GM21390 (cell line): ENCODE data around the gene DSG4.
"Not testable (repeated sequence)": the region's sequence is repeated elsewhere in the genome, so short reads cannot be mapped to it uniquely, and the experiment has no call there.

Source experiments
- ATAC-seq: cut with Tn5 transposase; IDR thresholded peaks from one replicate; pipeline ENCODE4 v1.9.1; 2021; ENCODE audit not compliant: unreplicated experiment

The DSG4 gene

GRCh38 chr18:31376477-31376876 lies at the start of gene DSG4:
Gene DSG4, plus strand, starts transcription at chr18:31376777. Its CDS starts 135 bp downstream, at chr18:31376912.
- no peak for ATAC-seq

GRCh38 chr18:31329787-31330438 lies 46.7 kb upstream of the DSG4 start:
- ATAC-seq = no peak

GRCh38 chr18:31343454-31343853 lies 33.1 kb upstream of the DSG4 start:
- no peak for ATAC-seq

GRCh38 chr18:31353336-31353735 lies 23.2 kb upstream of the DSG4 start:
- not testable (repeated sequence) for ATAC-seq

- ATAC-seq = no peak
Observed at GRCh38 chr18:31354990-31355389, 21.6 kb upstream of the DSG4 start.

GRCh38 chr18:31356025-31356424 lies 20.6 kb upstream of the DSG4 start:
- no peak for ATAC-seq

- no peak for ATAC-seq
Observed at GRCh38 chr18:31364190-31364589, 12.4 kb upstream of the DSG4 start.

GRCh38 chr18:31369478-31369877 lies 7.1 kb upstream of the DSG4 start:
- no peak for ATAC-seq

GRCh38 chr18:31371989-31372388 lies 4.6 kb upstream of the DSG4 start:
- ATAC-seq = no peak

- ATAC-seq = no peak
Observed at GRCh38 chr18:31373641-31374040, 2.9 kb upstream of the DSG4 start.

- ATAC-seq = no peak
Observed at GRCh38 chr18:31380912-31381311, 4.3 kb downstream of the DSG4 start.

GRCh38 chr18:31382107-31382506 lies 5.5 kb downstream of the DSG4 start:
- ATAC-seq = no peak

GRCh38 chr18:31386741-31387140 lies 10.2 kb downstream of the DSG4 start:
- ATAC-seq = no peak

GRCh38 chr18:31393286-31393685 lies 16.7 kb downstream of the DSG4 start:
- ATAC-seq = no peak

GRCh38 chr18:31396796-31397612 lies 20.4 kb downstream of the DSG4 start:
- no peak for ATAC-seq

GRCh38 chr18:31398191-31398590 lies 21.6 kb downstream of the DSG4 start:
- no peak for ATAC-seq

GRCh38 chr18:31399306-31400032 lies 22.9 kb downstream of the DSG4 start:
- no peak for ATAC-seq

GRCh38 chr18:31401156-31402025 lies 24.8 kb downstream of the DSG4 start:
- no peak for ATAC-seq

- no peak for ATAC-seq
Observed at GRCh38 chr18:31402026-31402373, 25.4 kb downstream of the DSG4 start.

GRCh38 chr18:31403409-31403808 lies 26.8 kb downstream of the DSG4 start:
- ATAC-seq = no peak

GRCh38 chr18:31407649-31408048 lies 31.1 kb downstream of the DSG4 start:
- ATAC-seq = no peak
